CD4-positive, alpha-beta T cell treated with Interleukin-6 at 100 ng/mL for 8 hours (primary cell): ENCODE measurements around the gene CNOT11.
A peak's percentile ranks its signal among the peaks of the same experiment; 100 is the strongest.

Experiments
- DNase-seq: peaks from one replicate; pipeline ENCODE4 v3.0.0-alpha.2; 2020; ENCODE audit warnings: mixed read lengths, low spot score

Gene CNOT11

DNA sequence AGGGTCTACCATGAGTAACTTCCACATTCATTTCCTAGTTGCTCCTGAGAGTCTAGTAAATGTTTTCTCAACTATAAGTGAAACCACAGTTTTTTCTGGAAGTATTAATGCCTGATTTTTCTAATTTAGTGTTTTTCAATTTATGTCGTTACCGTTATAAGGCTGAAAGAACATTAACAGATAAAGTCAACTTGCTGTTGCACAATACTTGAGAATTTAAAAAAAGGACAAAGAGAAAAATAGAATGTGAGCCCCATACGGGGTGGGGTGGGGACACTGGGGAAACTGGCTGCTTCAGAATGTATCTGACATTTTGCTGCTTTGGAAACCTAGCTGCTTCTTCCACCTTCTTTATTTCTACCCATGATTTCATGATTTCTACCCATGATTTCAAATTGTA is 26.2 kb downstream of the CNOT11 start:
- DNase-seq, result no peak

DNA sequence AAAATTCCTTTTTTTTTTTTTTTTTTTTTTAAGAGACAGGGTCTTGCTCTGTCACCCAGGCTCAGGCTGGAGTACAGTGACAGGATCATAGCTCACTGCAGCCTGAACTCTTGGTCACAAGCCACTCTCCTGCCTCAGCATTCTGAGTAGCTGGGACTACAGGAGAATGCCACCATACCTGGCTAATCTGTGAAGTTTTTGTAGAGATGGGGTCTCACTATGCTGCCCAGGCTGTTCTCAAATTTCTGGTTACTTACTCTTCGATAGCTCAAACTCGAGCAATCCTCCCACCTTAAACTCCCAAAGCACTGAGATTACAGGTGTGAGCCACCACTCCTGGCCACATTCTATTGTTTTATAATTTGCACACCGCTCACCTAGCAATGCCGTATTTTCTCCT is 28.8 kb downstream of the CNOT11 start:
- DNase-seq, result no peak

DNA sequence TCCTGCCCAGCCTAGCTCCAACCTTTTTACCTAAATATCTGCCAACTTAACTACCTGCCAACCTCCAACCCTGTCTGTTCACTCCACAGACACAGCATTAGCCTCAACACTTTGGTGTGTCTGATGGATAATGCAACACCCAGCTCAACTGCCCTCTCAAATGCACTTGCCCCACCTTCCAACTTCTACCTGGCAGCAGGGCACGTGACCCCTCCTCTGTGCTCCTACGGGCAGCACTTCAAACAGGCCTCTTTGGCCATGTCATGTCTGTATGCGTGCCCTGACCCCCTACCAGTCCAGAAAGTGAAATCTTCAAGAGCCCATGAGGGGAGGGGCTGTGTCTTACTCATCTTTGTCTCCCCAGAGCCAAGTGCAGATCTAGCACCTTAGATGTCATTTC is 30.3 kb downstream of the CNOT11 start:
- DNase-seq, result no peak

DNA sequence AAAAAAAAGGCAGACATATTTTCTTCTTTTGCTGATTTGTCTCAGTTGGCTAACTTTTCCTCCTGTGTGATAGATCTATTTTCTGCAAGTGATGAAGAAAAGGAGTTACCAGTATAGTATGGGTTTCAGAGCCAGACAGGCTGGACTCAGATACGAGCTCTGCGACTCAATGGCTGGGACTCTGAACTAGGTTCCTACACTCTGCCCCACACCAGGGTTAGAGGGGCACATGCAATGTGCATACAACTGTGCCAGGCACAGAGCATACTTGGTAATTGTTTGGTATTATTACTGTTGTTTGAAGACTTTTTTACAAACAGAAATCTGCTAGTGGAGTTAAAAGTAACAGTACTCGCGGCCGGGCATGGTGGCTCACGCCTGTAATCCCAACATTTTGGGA is 34.0 kb downstream of the CNOT11 start:
- DNase-seq, result no peak

DNA sequence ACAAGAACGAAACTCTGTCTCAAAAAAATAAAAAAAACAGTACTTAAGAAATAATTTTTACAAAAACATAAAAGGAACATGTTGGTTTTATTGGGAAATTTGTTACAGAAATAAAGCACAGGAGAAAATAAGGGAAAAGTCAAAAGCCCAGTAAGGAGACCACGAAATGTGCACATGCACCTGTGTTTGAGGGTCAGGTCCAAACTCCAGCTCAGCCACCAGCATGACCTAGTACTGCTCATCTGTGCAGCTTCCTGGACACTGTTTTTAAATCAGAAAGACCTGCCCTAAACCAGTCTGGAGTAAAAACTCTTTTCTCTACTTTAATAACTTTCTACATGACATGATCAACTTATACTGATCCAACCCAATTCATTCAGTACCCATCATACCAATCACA is 34.6 kb downstream of the CNOT11 start:
- no peak for DNase-seq

DNA sequence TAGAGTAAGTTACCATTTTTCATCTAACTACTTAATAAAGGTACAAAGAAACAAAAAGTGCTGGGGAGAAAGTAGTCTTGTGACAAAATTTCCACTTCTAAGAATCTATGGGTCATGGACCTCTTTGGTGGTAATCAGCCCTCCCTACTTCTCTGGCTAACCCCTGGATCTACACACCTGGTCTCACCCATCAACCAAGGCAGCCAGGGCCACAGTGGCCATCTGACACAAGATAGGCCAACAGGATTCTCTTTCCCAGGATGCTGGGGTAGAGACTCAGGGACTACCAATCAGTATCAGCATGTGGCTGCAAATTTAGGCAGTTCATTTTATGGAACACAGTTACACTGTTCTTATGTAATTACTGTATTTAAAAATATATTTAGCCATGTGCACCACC is 38.0 kb downstream of the CNOT11 start:
- no peak for DNase-seq

DNA sequence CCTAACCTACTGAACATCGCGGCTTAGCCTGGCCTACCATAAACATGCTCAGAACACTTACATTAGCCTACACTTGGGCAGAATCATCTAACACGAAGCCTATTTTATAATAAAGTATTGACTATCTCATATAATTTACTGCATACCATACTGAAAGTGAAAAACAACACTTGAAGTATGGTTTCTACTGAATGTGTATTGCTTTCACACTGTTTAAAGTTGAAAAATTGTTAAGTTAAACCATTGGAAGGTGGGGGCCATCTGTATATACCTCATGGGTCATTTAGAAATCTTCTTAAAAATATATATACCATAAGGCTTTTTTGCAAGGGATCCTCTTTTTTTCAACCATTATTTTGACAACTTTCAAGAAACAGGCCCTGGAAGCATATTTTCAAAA is 39.3 kb downstream of the CNOT11 start:
- no peak for DNase-seq

DNA sequence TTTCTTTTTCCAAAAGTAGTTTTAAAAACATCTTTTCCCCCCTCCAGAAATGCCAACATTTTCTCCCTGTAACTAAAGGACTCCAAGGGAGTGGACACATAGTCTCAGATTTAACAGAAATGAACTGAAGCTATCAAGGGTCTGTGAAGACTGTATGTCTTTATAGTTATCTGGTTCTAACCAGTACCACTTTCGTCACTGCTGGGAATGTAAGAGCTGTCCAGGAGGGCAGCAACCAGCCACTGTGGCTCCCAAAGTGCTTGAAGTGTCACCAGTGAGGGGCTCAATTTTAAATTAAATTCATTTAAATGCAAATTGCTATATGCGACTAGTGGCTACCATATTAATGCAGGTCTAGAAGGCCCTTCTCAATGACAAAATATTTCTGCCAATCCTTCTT is 40.9 kb downstream of the CNOT11 start:
- no peak for DNase-seq

DNA sequence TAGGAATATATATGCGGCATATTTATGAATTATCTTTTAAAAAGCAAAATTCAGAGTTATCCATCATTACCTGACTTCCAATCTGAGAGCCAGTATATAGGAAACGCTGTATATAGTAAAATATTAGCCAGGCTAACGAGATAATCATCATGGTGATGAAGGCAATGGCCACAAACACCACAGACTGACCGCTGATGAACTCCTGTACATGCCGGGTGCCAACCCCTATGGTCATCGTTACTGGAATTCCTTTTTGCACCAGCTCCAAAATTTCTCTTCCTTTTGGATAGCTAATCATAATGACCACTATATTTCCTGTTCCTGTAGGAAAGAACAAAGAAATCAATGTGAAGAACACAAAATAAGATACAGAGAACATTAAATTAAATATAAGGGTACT is 42.2 kb downstream of the CNOT11 start:
- no peak for DNase-seq

DNA sequence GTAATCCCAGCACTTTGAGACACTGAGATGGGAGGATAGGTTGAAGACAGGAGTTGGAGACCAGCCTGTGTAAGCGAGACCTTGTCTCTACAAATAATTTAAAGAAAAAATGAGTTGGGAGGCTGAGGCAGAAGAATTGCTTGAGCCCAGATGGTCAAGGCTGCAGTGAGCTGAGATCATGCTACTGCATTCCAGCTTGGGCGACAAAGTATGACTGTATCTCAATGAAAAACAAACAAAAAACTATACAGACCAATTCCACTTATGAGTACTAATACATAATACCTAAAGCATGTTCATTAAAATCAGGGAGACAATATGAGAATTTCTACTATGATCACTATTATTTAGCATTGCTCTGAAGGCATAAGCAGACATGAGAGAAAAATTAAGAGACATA is 43.2 kb downstream of the CNOT11 start:
- DNase-seq, result no peak

DNA sequence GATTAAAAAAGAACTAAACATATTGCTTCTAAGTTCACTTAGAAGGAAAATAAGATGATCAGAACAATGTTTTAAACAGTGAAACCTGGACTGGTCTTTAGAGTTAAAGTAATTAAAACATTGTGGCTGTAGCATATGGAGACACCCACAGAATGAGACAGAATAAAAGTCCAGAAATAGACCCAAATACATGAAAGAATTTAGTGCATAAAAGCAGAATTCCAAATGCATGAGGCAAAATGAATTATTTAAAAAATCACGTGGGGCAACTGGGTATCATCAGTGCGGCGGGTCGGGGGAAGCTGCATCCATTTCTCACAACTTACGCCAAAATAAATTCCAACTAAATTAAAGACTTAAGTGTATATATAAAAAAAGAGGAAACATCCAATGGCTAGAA is 43.7 kb downstream of the CNOT11 start:
- no peak for DNase-seq

DNA sequence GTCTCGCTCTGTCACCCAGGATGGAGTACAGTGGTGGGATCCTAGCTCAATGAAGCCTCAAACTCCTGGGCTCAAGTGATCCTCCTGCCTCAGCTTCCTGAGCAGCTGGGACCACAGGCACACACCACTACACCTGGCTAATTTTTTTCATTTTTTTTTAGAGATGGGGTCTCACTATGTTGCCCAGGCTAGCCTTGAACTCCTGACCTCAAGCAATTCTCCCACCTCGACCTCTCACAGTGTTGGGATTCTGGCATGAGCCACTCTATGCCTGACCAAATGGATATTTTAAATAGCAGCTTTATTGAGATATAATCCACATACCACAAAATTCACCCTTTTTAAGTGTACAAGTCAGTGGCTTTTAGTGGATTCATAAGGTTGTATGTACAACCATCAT is 44.7 kb downstream of the CNOT11 start:
- DNase-seq, result no peak

DNA sequence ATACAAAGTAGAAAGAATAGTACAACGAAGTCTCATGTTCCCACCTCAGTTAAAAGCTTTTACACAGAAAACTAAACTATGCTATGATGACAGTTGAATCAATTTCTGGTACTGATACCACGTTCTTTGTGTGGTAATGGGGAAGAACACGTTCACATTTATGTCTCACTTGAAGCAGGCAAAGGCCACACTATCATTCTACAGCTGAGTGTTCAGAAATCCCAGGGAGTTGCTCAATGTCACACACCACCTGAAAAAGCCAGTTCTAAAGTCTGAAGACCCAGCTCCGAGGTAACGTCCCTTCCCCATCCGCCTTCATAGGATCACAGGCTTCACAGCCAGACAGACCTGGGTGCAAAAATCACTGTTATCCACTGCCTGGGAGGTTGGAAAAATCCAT is 46.9 kb downstream of the CNOT11 start:
- DNase-seq, result no peak

DNA sequence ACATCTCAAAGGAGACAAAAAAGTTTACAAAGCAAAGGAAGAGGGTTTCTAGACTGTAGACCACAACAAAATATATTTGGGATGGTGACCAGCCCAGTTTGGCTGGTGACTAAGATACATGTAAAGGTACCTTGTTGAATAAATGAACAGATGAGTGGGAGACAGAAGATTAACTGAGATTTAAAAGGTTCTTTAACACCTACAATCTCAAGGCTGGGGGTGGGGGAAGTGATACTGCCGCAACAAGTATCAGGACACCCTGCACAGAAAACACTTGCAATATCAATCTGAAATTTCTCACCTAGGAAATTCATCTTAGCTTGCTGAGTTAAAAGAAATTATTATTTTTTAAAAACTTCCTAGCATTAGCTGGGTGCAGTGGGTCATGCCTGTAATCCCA is 47.5 kb downstream of the CNOT11 start:
- DNase-seq, result no peak

DNA sequence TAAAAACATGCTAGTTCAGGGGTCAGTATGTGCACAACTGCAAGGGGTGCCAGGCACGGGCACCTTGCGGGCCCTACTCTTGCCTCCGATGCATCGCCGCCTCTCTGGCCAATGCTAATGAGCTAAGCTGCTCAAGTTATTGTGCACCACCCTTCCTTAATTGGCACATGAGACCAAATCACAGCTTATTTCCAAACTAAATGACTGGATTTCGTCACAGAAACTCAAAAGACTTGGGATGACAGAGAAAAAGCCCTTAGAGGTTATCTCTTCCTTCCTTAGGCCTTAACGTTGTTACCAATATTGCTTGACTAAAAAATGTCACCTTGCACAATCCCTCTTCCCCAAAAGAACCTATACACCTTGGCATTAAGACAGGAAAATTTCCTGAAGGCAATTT is 48.1 kb downstream of the CNOT11 start:
- no peak for DNase-seq

DNA sequence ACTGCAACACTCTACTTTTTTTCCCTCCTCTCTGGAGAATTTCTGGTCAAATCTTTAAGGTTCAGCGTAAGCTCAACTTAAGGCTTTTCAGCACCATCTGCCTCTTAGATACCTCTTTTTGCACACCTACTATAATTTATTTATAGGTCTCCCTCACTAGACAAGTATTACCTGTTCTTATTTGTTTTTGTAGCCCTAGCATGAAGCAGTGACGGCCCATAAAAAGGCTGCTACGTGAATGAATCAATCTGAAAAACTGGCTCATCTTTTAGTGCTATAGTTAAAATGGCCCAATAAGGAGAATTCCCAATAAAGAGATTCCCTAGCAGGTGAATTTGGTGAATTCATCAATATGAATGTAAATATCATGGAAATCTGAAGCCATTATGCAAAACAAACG is 49.3 kb downstream of the CNOT11 start:
- no peak for DNase-seq

DNA sequence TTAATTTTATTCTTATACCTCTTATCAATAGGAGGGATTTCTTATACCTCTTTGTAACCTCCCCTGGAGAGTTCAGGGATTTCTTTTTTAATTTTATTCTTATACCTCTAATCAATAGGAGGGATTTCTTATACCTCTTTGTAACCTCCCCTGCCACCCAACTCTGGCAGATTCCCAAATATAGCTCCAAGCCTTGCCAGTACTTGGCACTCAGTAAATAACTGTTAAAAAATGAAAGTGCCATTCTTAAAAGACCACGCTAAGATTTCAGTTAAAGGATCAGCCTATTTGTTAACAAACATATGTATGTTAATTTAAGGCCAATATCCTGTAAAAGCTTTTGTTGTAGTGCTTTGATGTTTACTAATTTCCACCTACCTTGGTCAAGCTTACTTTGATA is 51.0 kb downstream of the CNOT11 start:
- no peak for DNase-seq

DNA sequence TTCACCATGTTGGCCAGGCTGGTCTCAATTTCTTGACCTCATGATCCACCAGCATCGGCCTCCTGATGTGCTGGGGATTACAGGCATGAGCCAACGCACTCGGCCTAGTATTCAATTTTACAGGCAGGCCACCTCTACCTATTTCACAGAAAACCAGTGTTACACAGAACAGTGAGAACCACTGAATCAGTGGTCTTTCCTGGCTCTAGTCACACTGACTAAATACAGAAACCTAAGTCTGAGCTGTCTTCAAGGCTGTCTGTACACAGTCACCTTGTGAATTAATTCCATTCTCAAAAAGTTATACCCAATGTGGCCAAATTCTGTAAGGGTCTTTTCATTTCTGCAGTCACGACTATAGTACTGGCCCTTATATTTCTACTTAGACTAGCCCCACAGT is 52.3 kb downstream of the CNOT11 start:
- no peak for DNase-seq

DNA sequence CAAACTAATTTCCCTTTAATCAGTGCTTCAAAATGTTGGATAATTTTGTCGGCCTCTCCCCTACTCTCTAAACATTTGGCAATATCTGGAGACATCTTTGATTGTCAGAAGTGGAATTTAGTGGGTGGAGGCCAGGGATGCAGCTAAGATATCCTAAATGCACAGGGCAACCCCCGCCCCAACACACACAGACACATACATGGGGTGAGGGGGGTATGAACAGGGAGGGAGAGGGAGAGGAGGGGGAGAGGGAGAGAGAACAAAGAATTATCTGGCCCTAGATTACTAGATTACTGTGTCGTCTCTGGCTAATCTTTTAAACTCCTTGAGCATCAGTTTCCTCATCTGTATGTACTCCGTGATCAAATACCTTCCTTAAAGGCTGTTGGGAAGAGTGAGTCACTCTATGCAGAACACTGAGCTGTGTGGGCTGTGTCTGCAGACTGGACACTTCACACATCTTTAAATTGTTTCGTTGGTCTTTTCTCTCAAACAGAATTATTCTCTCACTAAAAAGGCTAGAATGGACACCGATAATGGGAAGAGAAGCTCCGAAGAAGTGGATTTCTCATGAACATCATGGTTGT is 52.9 kb downstream of the CNOT11 start:
- no peak for DNase-seq

DNA sequence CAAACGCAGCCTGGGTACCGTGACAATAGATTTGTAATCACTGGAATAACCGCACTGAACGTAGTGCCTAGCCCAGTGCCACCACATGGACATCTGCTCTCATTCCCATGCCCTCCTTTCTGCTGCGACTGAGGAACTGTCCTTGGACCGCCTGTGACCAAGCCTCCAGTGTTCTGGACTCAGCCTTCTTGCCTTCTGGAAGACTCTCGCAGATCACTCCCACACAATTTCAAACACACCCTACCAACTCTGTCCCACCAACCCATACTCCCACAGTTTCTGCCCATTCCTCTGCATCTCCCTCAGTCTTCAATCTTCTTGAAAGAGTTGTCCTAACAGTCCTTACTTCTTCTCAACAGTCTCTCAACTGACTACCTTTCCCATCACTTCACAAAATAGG is 53.7 kb downstream of the CNOT11 start:
- no peak for DNase-seq

DNA sequence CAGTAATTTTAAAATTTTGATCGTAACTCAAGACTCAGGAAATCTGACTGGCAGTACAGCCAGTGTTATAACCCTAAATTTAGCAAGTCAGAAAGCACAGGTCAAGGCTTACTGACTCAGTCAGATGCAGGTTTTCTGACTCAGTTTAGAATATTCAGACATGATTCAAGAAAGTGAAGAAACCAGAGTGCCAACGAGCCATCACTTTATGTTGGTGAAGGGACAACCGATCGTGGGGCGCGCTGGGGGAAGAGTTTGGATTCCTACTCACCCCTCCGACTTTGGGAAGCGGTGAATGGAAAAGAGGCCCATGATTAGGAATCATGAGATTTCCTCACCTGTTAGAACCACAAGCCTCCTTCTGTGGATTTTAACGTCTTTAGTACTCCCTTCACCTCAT is 54.8 kb downstream of the CNOT11 start:
- no peak for DNase-seq

DNA sequence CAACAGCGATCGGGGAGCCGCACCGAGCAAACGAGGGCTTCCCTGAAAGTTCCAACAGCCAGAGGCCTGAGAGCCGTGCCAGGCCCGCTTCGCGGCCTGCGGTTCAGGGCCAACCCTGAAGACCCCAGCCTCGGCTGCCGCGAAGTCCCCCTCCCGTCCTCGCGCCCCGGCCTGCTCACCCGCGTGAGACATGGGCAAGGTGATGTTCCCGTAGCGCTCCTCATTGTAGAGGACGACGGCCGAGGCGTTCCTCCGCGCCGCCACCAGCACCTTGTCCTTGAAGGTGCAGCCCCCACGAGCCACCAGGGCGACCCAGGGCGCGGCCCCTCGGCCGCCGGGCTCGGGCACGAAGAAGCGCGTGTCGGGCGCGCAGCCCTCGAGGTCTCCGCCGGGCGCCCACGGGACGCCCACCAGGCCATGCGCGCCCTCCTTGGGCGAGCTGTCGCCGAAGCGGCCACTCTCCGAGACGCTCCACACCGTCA is 55.3 kb downstream of the CNOT11 start:
- peak; percentile 10 for DNase-seq

DNA sequence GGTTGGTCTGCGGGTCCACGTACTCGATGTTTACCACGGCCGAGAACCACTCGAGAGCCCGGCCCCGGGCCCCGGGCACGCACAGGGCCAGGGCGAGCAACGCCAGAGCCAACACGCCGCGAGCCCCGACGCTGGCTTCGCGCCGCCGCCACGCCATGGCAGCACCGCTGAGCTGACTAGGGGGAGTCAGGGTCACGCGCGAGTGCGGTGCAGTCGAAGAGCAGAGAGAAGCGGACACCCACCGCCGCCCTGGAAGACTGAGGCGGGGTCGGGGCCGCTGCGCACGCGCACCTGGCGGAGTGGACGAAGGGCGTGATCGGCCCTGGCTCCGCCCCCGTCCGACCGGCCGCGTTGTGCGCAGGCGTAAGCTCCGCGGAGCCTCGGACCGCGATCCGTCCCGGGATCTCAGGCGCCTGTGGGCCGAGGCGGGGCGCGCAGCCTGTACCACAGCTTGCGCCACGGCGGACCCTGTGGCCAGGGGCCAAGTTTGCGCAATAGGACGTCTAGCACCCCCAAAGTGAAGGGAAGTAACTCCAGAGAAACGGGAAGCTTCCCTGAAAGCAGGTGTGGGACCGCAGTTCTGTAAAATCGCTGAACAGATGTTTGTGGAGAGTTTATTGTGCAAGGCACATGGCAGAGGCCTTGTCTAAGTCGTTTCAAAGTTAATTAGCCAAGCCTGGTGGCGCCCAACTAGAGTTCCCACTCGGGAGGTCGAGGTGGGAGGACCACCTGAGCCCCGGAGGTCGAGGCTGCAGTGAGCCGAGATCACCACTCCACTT is 55.9 kb downstream of the CNOT11 start, which contains the start of gene RNF149:
Gene RNF149 (minus strand): TSS at position 270 of the 779 bp plus-strand sequence. CDS start 113 bp downstream, at position 157.
- peak; percentile 91 for DNase-seq
